ENCODE results near the gene GABRP.

DNA sequence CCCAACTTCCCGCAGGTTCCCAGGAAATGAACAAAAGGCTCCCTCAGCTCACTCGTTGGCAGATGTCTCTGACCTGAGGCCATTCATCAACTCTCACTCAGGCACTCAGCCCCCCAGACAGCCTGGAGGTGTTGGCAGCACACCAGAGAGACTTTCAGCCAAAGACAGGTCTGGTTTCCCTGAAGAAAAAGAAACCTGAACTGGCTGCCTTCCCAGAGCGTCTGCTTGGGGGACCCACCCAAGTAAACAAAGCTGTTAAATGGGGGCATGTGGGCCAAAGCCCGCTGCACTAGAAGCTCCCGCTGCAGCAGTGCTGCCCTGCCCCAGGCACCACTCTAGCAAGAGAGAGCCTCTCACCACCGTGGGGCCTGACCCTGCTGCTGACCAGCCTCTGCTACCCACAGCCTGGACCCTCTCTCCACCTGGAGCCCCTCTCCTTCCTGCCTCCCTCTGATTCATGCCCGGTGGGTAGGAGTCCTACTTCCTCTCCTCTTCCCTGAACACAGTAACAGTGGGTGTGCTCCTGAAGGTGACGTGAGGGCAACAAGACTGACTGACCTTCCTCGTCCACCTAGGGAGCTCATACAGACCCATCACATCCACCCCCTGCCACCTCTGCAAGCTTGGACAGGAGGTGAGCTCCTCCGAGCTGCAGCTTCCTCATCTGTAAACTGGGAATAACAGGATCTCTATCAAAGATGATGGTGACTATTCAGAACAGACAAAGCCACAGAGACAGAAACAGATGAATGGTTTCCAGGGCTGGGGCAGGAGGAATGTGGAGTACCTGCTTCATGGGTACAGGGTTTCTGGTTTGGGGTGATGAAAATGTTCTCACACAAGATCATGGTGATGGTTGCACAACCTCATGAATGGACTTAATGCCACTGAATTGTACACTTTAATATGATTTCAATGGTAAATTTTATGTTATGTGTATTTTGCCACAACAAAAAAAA, 31.0 kb upstream of the GABRP start:
- TF ChIP-seq, protein P1, sequence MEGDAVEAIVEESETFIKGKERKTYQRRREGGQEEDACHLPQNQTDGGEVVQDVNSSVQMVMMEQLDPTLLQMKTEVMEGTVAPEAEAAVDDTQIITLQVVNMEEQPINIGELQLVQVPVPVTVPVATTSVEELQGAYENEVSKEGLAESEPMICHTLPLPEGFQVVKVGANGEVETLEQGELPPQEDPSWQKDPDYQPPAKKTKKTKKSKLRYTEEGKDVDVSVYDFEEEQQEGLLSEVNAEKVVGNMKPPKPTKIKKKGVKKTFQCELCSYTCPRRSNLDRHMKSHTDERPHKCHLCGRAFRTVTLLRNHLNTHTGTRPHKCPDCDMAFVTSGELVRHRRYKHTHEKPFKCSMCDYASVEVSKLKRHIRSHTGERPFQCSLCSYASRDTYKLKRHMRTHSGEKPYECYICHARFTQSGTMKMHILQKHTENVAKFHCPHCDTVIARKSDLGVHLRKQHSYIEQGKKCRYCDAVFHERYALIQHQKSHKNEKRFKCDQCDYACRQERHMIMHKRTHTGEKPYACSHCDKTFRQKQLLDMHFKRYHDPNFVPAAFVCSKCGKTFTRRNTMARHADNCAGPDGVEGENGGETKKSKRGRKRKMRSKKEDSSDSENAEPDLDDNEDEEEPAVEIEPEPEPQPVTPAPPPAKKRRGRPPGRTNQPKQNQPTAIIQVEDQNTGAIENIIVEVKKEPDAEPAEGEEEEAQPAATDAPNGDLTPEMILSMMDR (IDR thresholded peaks at IDR 0.05): no peak
- no peak for TF ChIP-seq ELK1 (IDR thresholded peaks at IDR 0.05; ENCODE audit: low read depth, low read length)
- TF ChIP-seq CEBPB (IDR thresholded peaks at IDR 0.05): no peak
- no peak for TF ChIP-seq CBX2 (IDR thresholded peaks at IDR 0.05; ENCODE audit: borderline replicate concordance, low read depth)
- no peak for TF ChIP-seq CHD2 (IDR thresholded peaks at IDR 0.05; ENCODE audit: low read length, partially characterized antibody)
- TF ChIP-seq SREBF2 (IDR thresholded peaks at IDR 0.05): no peak
